GM12801 (cell line): ENCODE results near the gene ANKRD39.

Source experiments
- TF ChIP-seq, protein P1 (sequence below): IDR thresholded peaks from one replicate; pipeline ENCODE4 v1.5.1; 2011; ENCODE audit warnings: control low read depth; ENCODE audit not compliant: insufficient read length; ENCODE audit errors: extremely low read depth

ANKRD39 gene

DNA sequence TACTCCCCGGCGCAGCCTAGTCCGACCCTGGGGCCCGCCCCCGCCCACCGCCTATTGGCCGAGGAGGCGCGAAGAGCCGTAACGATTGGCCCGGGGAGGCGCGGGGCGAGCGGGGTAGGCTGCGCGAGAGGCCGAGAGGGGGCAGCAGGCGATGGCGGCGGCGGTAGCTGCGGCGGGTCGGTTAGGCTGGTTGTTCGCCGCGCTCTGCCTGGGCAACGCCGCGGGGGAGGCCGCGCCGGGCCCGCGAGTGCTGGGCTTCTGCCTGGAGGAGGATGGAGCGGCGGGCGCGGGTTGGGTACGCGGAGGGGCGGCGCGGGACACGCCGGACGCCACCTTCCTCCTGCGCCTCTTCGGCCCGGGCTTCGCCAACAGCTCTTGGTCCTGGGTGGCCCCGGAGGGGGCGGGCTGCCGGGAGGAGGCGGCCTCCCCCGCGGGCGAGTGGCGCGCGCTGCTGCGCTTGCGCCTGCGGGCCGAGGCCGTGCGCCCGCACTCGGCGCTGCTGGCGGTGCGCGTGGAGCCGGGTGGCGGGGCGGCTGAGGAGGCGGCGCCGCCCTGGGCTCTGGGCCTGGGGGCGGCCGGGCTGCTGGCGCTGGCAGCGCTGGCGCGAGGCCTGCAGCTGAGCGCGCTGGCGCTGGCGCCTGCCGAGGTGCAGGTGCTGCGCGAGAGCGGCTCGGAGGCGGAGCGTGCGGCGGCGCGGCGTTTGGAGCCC lies 41.5 kb downstream of the ANKRD39 start, which contains the start of gene CNNM3:
Gene CNNM3 (plus strand): TSS at position 142 of the 709 bp plus-strand sequence. CDS start 10 bp downstream, at position 152.
- TF ChIP-seq, protein P1, sequence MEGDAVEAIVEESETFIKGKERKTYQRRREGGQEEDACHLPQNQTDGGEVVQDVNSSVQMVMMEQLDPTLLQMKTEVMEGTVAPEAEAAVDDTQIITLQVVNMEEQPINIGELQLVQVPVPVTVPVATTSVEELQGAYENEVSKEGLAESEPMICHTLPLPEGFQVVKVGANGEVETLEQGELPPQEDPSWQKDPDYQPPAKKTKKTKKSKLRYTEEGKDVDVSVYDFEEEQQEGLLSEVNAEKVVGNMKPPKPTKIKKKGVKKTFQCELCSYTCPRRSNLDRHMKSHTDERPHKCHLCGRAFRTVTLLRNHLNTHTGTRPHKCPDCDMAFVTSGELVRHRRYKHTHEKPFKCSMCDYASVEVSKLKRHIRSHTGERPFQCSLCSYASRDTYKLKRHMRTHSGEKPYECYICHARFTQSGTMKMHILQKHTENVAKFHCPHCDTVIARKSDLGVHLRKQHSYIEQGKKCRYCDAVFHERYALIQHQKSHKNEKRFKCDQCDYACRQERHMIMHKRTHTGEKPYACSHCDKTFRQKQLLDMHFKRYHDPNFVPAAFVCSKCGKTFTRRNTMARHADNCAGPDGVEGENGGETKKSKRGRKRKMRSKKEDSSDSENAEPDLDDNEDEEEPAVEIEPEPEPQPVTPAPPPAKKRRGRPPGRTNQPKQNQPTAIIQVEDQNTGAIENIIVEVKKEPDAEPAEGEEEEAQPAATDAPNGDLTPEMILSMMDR = no peak

DNA sequence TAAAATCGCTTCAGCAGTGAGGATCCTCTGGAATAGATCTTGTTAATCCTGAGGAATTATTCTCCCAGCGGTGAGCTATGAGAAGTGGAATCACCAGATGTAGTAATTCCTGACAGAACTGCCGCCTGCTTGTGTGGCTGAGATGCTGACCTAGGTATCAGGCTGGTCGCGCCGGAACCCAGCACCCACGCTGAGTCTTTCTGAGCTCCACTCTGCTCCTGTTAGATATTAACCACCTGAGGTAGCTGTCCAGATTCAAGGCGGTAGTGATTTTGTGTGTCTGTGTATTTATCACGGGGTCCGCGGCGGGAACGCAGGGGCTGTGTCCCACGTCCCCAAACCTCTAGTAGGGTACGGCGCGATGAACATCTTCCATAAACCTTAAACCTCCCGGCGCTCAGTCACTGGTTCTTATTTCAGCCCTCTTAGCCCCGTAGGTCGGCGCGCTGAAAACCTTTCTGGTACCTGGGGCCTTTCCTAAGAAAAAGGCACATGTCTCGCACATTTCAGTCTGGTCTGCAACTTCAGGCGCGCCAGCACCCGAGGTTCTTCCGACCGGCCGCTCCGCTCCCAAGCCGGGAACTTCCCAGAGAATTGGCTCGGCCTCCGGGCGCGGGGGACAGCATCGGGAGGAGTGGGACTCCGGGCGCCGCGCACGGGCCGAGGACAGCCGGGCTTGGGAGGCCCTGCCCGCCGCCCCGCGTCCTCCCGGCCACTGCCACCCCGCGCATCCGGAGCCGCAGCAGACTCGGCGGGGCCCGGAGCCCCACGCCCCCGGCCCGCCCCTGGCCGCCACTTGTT lies 42.3 kb downstream of the ANKRD39 start:
- TF ChIP-seq, protein P1 = no peak

DNA sequence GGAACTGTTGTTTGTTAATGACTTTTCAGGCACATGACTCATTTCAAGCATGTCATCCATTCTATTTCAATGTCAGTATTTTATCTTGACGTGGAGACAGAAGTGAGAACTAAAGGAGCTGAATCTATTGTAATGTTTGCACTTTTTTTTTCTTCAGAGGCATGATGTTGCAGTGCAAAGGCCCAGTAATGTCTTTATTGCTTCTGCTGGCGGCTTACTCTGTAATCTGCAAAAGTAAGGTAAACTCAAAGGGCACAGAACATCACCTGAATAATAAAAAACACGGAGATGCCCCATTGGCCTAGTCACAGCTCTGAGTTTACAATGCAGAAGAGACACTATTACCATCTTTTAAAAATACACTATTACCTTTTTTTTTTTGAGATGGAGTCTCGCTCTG lies 44.2 kb downstream of the ANKRD39 start:
- TF ChIP-seq, protein P1 = no peak

DNA sequence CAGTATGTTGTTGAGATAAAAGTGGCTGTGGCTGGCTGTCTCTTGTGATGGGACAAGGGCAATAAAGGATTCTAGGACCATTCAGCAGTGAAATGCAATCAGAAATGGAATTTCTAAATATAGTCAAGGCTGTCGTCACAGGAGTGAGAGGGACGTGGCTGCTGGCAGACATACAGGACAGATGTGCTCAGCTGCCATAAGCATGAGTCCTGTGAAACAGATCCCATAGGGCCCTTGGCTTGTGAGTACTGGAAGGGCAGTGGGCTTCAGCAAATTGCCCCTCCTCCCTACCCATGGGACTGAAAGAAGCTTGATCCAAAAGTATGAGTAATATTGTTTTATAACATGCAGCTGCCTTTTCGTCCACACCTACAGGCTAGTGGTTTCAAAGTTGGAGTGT lies 45.9 kb downstream of the ANKRD39 start:
- TF ChIP-seq, protein P1 = no peak

DNA sequence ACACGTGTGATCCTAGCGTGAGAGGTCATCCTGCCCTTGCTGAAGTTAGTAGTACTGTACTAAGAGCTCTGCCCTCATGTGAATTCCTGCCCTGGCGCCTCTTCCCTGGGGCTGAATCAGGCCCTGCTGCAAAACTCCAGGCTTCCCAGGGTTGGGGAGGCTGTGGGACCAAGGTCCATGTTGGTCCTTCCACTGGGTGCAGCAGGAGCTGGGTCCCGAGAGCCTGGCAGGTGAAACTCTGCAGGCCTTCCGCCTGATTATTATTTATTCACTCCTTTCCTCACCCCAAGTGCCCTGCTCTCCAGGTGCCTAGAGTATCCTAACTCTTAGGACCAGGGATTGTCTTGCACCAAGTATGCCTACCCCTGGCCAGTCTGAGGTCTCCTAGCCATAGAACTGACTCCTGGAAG lies 47.0 kb downstream of the ANKRD39 start:
- TF ChIP-seq, protein P1 = no peak

DNA sequence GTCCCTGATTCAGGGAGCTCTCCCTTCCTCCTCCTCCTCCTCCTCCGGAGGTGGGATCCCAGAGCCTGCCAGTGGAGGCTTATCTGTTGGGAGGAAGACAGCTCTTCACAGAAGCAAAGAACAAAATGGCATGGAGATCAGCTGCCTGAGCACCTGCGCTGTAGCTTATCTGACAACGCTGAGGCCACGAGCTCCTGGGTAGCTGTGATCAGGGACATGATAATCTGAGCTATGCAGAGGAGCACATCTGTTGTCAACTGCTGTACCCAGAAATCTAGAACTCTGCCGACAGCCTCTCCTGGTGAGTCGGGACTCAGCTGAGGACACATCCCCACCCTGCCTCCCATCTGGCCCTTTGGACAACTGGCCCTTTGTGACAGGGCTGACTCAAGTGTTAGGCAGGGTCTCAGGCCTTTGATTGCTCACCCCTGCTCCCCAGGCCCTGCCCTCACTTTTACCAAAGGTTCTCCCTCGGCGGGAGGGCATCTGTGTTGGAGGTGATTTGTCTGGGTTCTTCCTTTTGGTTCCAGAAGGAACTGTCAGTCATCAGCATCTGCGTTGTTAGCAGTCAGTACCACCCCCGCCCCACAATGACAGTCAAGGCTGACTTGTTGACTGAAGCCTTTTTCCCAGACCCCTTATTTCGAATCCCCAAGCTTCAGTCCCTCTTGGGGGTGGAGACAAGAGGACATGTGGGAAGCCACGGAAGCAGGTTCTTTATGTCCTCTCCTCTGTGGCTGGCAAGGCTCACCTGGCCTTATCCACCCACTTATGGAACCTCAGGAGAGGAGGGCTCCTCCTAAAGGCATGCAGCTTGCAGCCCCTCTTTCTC lies 47.6 kb downstream of the ANKRD39 start:
- TF ChIP-seq, protein P1 = no peak
